Effector CD8-positive, alpha-beta T cell (primary cell): ENCODE data around the gene KANTR.
A peak's percentile ranks its signal among the peaks of the same experiment; 100 is the strongest.

Experiments used
- DNase-seq: peaks from one replicate; lab custom pipeline; 2025; lab: John Stamatoyannopoulos, UW
- total RNA-seq, 4 experiments: gene quantifications; one replicate each; lab custom pipeline; 2026; lab: John Stamatoyannopoulos, UW

The KANTR gene, protein sequence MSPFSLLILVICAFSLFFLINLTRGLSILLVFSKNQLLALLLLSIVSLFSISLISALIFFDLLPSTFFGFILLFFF
- total RNA-seq, result 7.0 to 19.9 (median 14.4) reads per million in 4 experiments

DNA sequence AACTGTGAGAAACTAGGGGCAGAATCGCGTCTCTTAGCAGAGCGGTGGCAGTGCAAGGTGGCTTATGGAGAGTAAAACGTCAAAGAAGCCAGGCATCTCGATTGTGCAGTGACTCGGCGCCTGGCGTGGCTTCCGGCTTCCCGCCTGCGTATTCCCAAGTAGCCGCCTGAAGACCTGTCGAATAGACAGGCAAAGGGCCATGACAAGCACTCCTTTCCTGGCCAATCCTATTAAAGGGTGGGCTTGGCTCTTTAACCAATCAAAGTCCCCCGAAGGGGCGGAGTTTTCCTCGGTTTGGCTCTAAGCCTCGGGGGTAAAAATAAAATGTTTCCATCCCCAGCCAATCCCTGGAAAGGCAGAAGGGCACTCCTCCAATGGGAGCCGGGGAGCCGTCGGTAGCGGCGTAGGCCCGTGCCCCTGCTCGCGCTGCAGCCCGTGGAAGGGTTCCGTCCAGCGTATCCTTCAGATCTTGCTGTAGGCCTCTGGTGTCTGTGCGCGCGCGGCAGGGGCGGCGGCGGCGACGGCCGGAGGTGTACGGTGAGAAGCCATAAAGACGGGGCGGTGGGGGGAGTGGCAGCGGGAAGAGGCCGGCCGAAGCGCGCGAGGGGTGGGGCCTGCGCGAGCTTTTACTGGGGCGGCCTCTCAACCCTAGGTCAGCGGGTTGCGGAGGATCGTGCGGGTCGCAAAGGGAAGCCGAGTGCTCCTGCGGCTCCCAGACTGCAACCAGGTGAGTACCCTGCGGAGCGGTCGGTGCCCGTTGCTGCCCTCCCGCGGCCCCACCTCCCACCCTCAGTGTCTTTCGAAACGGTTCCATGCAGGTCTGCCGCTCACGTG is at the start of gene KANTR:
TSS of gene KANTR (plus strand) at position 395 of the 834 bp plus-strand sequence. CDS start 30,131 bp downstream, outside the sequence.
- DNase-seq, result peak; percentile 78

DNA sequence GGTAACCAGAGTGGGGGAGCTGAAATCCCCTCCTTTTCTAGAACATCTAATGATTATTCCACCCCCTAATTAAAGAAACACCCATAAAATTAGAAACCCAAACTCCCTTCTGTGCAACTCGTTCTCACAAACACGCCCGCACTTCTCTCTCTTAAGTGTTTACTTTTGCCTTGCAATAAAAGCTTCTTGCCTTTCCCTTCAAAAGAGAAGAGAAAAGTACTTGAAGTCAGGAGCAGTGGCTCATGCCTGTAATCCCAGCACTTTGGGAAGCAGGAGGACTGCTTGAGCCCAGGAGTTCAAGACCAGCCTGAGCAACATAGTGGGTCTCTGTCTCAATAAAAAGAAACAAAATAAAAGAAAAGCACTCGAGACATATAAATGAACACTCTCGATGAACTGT is 48.9 kb upstream of the KANTR start:
- DNase-seq, result no peak

DNA sequence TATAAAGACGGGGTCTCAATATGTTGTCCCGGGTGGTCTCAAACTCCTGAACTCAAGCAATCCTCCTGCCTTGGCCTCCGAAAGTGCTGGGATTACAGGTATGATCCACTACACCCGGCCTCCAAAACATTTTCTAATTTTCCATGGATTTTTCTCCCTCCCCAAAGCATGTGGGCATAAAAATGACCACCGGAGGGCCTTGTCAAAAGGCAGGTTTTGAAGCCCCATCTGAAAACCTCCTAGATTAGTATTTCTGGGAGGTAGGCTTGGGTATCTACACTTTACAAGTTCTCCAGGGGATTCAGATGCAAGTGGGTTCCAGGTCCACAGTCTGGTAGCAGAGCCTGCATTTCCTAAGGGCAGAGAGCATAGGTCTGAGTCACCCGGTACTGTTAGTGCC is 46.7 kb upstream of the KANTR start:
- no peak for DNase-seq

DNA sequence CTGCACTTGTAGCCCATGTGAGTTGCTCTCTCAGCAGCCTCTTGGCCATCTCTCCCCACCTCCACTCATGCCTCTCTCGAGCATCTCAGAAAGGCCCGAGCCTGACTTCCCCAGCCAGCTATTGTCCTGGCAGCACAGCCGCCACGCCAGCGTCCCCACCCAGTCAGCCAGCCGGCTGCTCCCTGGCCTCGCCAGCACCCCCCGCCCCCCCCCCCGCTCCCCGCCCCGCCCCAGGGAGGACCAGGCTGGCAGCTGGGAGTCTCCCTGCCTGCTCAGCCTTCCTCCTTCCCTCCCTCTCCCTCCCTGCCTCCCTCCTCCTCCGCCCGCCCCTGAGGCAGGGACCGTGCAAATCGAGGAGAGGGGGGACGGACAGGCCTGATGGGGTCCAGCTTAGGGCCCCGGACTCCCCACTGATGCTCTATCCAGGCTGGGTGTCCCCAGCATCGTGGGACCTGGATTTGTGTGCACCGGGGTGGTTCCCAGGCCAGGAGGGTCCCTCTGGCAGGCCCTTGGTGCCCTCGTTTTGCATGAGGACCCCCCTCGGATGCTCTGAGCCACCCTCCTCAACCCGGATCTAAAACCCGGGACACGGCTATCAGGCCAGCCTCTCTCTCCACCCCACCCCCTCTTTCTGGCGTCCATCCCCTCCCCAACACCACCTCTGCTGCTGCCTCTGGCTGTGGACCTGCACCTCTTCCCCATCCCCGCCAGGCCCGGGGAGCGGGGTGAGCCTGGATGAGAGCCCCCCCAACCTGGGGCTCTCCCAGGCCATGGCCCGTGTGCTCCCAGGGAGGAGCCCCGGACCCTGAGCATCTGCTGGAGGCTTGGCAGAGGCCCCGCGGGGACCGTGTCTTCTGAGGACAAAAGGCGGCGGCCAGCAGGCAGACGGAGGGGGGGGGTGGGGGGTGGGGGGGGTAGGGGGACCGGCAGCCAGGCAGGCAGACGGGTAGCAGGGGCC is 45.5 kb upstream of the KANTR start, which contains the start of gene GPR173:
TSS of gene GPR173 (plus strand) at position 621 of the 958 bp plus-strand sequence. CDS start 27,833 bp downstream, outside the sequence.
- no peak for DNase-seq

DNA sequence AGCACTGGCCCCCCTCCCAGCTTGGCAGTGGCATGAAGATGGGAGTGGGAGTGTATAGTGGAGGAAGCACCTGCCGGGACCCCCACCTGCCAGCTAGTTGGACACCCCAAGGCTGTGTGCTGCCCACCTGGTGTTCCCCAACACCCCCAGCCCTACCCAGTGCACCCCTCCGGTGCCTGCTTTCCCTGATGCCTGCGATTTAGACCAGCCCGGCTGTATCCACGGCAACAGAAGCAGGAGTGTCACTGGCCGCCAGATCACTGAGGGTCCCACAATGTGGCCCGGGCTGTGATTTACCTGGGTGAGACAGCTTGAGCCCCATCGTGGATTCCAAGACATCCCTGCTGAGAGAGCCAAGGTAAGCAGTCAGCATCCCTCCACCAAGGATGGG is 44.8 kb upstream of the KANTR start:
- DNase-seq, result no peak

DNA sequence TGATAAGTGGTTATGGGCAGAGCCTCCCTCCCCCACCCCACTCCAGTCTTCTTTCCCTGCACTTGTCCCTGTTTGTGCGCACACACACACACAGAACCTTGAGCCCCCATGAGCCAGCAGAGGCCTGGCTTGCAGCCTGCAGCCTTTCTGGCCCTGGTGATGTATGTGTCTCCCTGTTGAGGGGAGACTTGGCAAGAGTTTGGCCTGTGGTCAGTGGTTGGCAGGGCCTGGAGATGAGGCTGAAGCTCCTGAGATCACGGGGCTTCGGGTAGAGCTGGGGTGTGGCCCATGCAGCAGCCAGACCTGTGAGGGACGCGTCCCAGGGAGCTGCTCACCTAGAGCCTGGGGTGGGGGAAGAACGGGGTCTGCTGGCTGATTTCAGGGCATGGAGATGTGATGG is 43.1 kb upstream of the KANTR start:
- DNase-seq, result no peak

DNA sequence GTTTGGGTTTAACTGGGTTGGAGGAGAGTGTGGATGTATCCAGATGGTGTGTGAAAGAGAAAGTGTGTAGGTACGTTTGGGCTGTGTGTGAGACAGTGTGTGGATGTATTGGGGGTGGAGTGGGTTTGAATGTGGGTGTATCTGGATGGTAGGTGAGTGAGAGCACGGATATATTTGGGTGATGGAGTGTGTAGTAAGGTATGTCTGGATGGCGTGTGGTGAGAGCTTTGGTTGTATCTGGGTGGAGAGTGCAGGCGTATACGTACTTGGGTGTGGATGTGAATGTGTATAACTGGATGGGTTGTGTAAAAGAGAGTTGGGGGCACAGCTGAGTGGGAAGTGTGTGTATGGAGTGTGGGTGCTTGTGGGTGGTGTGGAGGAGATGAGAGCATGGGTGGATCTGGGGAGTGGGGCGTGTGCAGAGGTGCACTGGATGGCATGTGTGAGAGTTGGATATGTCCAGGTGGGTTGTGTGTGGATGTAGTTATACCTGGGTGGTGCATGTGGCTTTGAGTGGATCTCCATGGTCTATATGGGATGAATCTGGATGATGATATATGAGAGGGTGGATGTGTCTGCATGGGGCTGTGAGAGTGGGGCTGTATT is 38.6 kb upstream of the KANTR start:
- no peak for DNase-seq

DNA sequence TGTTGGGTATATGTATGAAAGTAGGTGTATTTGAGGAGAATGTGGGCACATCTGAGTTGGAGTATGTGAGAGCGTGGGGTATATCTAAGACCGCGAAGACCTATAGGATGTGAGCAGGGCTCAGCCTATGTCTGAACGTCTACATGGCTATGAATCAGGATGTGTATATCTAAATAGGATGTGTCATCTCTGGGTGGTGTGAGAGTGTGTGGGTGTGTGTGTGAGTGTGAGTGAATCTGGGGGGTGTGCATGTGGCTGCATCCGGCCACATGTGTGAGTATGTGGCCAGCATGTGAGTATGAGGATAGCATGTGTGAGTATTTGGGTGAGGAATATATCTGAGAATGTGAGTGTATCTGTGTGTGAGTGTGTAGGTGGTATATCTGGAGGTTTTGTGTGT is 37.6 kb upstream of the KANTR start:
- no peak for DNase-seq

DNA sequence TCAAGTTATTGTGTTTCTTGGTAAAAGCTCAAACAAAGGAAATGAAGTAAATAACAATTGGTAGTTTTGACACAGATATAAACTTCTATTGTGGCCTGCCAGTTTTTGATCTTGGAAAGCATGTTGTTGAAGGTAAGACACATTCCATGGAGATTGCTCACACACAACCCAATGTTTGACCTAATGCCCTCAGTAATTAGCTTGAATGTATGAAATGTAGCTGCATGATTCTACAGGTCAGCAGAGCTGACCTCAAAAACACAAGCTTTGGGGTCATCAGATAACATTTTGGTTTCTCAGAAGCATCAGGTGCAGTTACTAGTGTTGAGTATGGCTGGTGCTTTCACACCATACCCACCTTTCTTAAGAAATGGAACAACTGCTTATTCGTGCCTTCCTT is 28.8 kb upstream of the KANTR start:
- no peak for DNase-seq

DNA sequence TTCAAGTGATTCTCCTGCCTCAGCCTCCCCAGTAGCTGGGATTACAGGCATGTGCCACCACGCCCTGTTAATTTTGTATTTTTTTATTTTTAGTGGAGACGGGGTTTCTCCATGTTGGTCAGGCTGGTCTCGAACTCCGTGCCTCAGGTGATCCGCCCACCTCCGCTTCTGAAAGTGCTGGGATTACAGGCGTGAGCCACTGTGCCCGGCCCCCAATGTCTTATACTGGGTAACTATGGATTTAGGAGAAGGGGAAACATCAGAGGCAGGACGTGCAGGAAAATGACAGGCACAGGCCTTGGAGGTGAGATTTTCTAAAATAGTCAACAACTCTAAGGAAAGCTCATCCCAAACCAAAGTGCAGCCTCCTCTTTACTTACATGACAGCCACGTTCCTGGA is 22.9 kb upstream of the KANTR start:
- DNase-seq, result no peak

DNA sequence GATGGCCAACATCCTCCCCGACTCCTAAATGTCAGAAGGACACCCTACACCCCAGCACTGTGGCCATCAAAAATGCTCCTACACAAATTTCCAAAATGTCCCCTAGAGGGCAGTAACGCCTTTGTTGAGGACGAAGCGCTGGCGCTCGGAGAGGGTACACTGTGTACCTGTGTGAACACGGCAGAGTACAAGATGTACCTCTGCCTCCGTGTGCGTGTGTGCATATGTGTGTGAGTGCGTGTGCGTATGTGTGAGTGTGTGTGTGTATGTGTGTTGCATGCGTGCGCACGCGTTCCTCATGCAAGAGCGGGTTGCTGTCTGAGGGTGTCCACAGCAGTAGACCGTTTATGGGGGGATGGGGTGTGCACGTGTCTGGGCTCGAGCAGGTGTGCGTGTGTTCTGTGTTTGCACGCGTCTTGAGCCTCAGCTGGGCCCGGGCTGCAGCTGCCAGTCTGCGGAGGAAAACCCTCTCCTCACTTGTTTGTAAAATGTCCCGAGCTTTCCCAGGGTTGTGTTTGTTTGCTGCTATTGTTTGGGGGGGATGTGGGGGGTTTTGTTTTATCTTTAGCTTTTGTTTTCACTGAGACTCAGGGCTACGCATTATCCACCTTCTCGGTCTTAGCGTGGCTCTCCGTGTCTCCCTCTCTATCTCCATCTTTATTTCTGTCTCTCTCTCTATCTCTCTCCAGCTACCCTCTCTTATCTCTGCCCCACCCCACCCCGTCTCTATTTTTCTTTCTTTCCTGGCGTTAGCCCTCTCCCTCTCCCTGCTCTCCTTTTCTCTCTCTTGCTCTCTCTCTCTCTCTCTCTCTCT is 22.1 kb upstream of the KANTR start:
- DNase-seq, result peak; percentile 38

DNA sequence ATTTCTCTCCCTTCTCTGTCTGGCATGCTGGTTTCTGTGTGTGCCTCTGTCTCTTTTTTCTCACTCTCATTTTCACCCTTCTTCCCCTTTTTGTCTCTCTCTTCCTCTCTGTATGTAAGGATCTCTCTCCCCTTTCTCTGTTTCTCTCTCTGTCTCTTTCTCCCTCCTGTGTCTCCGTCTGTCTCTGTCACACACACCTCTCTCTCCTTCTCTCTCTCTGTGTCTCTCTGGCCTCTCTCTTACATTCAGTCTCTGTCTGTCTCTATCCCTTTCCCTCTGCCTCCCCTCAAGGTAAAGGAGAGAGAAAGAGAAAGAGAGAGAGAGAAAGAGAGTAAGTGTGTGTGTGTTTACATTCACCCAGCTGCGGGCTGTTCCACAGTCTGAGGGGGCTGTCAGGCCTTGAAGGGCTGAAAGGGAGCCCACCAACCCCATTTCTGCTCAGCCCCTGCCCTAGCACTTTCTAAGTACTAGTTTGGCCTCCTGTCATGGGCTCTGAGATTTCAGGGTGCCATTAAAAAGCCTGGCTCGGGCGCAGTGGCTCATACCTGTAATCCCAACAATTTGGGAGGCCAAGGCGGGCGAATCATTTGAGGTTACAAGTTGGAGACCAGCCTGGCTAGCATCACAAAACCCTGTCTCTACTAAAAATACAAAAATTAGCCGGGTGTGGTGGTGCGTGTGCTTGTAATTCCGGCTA is 21.4 kb upstream of the KANTR start:
- no peak for DNase-seq

DNA sequence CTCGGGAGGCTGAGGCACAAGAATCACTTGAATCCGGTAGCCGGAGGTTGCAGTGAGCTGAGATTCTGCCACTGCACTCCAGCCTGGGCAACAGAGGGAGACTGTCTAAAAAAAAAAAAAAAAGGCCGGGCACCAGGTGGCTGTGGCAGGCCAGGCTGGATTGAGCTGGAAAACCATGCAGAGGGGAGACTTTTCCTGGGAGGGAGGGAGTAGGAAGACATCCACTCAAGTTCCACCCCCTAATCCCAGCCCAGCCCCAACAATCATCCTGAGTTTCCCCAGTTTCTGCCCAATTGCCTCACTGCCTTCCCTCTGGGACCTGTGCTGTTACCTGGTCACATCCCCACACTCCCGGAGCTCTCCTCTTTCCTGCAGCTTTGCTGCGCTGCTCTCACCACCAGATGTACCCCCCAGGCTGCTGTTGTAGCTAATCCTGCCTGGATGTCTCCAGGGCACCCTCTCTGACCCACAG is 20.8 kb upstream of the KANTR start:
- DNase-seq, result no peak

DNA sequence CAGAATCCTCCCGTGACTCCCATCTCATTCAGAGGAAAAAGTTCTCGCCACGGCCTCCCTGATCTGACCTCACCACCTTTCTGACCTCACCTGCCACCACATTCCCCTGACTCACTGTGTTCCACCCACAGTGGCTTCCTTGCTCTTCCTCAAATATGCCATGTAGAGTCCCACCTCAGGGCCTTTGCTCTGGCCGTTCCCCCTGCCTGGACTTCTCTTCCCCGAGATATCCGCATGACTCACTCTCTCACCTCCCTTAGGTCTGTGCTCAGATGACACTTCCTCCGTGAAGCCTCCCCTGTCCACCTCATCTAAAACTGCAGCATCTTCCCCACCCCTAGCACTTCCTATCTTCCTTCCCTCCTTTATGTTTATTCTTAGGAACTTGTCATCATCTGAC is 18.9 kb upstream of the KANTR start:
- DNase-seq, result no peak

DNA sequence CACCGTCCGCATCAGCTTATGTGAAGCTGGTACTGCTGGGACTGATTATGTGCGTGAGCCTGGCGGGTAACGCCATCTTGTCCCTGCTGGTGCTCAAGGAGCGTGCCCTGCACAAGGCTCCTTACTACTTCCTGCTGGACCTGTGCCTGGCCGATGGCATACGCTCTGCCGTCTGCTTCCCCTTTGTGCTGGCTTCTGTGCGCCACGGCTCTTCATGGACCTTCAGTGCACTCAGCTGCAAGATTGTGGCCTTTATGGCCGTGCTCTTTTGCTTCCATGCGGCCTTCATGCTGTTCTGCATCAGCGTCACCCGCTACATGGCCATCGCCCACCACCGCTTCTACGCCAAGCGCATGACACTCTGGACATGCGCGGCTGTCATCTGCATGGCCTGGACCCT is 17.3 kb upstream of the KANTR start:
- no peak for DNase-seq

DNA sequence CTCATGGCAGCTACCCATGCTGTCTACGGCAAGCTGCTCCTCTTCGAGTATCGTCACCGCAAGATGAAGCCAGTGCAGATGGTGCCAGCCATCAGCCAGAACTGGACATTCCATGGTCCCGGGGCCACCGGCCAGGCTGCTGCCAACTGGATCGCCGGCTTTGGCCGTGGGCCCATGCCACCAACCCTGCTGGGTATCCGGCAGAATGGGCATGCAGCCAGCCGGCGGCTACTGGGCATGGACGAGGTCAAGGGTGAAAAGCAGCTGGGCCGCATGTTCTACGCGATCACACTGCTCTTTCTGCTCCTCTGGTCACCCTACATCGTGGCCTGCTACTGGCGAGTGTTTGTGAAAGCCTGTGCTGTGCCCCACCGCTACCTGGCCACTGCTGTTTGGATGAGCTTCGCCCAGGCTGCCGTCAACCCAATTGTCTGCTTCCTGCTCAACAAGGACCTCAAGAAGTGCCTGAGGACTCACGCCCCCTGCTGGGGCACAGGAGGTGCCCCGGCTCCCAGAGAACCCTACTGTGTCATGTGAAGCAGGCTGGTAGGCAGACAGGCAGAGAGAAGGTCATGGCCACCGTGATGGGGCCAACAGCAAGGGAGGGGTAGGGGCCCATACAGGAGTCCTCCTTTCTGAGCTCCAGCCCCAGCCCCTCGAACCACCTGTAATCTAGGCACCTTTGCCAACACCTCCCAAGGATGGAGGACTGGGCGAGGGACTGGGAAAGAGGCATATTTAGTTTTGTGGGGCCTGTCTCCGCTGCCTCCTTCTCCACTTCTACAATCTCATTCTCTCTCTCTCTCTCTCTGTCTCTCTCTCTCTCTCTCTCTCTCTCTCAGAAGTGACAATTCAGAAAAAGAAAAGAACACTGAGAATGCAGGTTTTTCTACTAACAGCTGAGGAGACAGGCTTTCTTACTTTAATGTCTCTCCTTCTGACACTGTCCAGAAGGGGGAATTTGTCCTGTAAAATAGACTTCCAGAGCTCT is 16.4 kb upstream of the KANTR start:
- no peak for DNase-seq

DNA sequence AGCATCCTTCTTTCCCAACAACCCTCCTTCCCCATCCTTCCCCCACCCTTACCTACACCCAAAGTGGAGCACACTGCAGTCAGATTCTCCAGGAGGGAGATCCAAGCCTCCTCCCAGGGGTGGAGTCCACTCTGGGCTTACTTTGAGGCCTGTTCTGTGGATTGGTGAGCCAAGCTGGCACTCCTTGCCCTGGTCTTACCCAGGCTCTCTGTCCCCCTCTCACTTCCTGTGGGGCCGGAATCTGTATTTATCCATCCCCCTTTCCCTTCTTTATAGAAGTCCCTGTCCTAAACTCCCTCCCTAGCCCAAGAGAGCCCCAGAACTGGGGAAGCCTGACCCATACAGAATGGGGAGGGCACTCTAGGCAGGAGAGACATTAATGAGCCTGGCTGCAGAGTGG is 15.0 kb upstream of the KANTR start:
- DNase-seq, result no peak

DNA sequence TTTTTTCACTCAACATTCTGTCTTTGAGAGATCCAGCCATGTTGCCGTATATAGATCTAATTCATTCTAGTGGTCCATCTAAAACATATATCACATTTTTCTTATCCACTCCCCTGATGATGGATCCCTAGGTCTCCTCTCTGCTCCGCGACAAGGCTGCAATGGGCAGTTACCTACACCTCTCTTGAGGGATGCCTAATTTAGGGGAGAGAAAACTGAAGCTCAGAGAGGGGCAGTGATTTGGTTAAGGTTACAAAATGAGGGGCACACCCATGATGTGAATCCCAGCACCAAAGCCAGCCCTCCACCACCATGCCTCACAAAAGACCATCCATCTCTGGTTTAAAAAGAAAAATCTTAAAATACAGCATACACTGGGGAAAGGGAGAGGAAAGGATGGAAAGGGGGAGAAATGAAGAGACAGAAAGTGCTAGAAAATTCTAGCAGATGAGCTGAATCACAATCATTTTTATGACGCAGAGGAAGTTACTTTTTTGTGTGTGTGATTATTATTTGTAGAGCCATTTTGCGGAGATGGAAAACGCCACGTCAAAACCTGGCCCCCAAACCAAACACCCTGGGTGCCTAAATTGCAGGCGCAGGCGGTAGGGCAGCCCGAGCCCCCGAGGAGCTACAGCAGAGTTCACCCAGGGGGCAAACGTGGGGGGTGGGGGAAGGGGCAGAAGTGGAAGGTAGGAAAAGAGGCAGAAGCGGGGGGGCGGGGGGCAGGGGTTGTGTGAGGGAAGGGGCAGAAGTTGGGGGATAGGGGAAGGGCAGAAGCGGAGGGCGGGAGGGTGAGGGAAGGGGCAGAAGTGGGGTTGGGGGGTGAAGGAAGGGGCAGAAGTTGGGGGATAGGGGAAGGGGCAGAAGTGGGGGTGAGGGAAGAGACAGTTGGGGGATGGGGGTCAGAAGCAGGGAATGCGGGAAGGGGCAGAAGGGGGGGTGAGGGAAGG is 13.0 kb upstream of the KANTR start:
- peak; percentile 18 for DNase-seq
